Right lobe of liver (tissue), 6 donors: ENCODE data around the gene AQP3. TPM values are rescaled to one million over a fixed set of nuclear protein-coding genes. Genes with fewer than 3 reads are reported as not detected.

ENCODE experiments used
- ATAC-seq, 4 donors: fragments of 200-7000 bp; cut with Tn5 transposase; one replicate each; pipeline ENCODE4 v1.9.1; 2020; ENCODE audit warnings: mild to moderate bottlenecking in 4 of 4, moderate library complexity in 4 of 4
- DNase-seq, 3 donors: peaks; one replicate each; pipeline ENCODE4 v3.0.0-alpha.2; 2020
- H3K27ac ChIP-seq, 3 donors: fragments of 200-600 bp; one replicate each; pipeline ENCODE4 v1.8.0; 2022
- H3K27me3 ChIP-seq, 2 donors: fragments of 200-600 bp; one replicate each; pipeline ENCODE4 v1.8.0; 2022
- H3K36me3 ChIP-seq, 4 donors: fragments of 200-600 bp; sonication (generic) in 1 of 4; one replicate each; pipeline versions ENCODE4 v1.5.1 to v1.8.0; 2017 to 2022; ENCODE audit warnings: control low read depth in 1 of 4
- H3K4me1 ChIP-seq, 4 donors: fragments of 200-600 bp; sonication (generic) in 1 of 4; one replicate each; pipeline versions ENCODE4 v1.5.1 to v1.8.0; 2017 to 2022; ENCODE audit warnings: control low read depth in 1 of 4
- H3K4me3 ChIP-seq, 3 donors: fragments of 200-600 bp; one replicate each; pipeline ENCODE4 v1.8.0; 2022
- H3K9me3 ChIP-seq, 4 donors: fragments of 200-600 bp; sonication (generic) in 1 of 4; one replicate each; pipeline versions ENCODE4 v1.5.1 to v1.8.0; 2017 to 2022; ENCODE audit warnings: control low read depth in 1 of 4
- CTCF ChIP-seq, 4 donors: fragments of 200-600 bp in 3 of 4; fragments of 450-650 bp in 1 of 4; IDR thresholded peaks; one replicate each; pipeline versions ENCODE4 v1.5.1 to v1.8.0; 2016 to 2022; ENCODE audit warnings: antibody characterized with exemption in 4 of 4, mild to moderate bottlenecking in 2 of 4
- POLR2A ChIP-seq: fragments of 450-650 bp; IDR thresholded peaks from one replicate; pipeline ENCODE4 v1.6.1; 2017; ENCODE audit warnings: antibody characterized with exemption, mild to moderate bottlenecking
- WGBS: methylation state at CpG from one replicate; pipeline ENCODE4 v1.1.6; 2018; ENCODE audit warnings: low coverage, low lambda C conversion rate; ENCODE audit not compliant: insufficient coverage; ENCODE audit errors: missing lambda C conversion rate; 5-methylcytosine and 5-hydroxymethylcytosine counted together
- intact Hi-C, 2 donors: fragments of 100-400 bp; cut with DNase I; formaldehyde crosslinking; loops; one replicate each; pipeline versions ENCODE4 v1.11.2 to v1.14.1; 2022
- total RNA-seq, 6 experiments: library from RNA; depleted of rRNA in 2 of 6; stranded (reverse); fragments of >200 nt in 2 of 6; fragmentation: NEBNext Ultra II Directional in 3 of 6; extraction: Animal tissue kit (Norgen Biotek cat#: 25700) in 3 of 6; gene quantifications; one replicate each; pipeline versions ENCODE4 v1.1.0 to v1.2.4, GENCODE V29; 2016 to 2023
- donor health status: DM: no; HTN: yes; CAD: no.
- donor health status: DM: no; HTN: no; CAD: no.
- donor health status: DM: no; HTN: no; CAD: no.
- donor health status: DM: no; HTN: yes; CAD: no.
- donor health status: DM: no; HTN: yes; CAD: no.

Gene AQP3
- total RNA-seq, 6 experiments from 2014 or later: 49.7 to 158 (median 109) TPM

GRCh38 chr9:33465596-33466564 lies 18.5 kb upstream of the AQP3 start:
- DNase-seq (peak in 1 of 3 donors; percentile 38), ATAC-seq (no peak)
- TF ChIP-seq POLR2A (no peak), CTCF (IDR thresholded peaks at IDR 0.05) (no peak)
- H3K4me3 ChIP-seq: no peak overlapping the region
- H3K4me1 ChIP-seq: no peaks in the 10 kb centered on the region
- H3K27me3 ChIP-seq: no peaks in the 10 kb centered on the region
- H3K9me3 ChIP-seq: no peaks in the 10 kb centered on the region
- H3K27ac ChIP-seq: no peak overlapping the region
- intact Hi-C loops: loop anchor here in 1 of 2 donors (5.0 kb wide), 1 partner anchor 64 kb away; the partner anchor contains the start of gene AQP7
- WGBS: 97% methylated on average over 5 of the region's 27 CpGs
- H3K36me3 ChIP-seq: peaks cover 9 to 87% (median 41%) of the 10 kb centered on the region in 4 donors

DNA sequence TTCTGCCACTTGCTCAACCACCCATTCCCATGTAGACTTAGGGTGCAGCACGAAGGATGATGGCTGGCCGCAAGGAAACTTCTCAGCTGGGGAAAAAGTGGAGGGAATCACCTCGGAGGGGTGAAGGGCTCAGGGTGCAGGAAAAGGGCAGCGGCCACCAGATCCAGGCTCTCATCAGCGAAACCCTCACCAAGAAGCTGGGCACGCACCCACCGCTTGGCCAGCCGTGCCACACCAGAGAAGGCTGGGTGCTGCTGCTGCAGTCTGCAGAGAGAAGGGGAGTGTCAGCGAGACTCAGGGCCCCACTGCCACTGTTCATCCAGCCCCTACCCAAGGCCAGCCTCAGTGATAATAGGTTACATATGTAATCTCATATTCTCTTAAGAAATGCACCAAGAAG lies 17.7 kb upstream of the AQP3 start:
- no peak for TF ChIP-seq POLR2A
- no peak for TF ChIP-seq CTCF (IDR thresholded peaks at IDR 0.05)
- intact Hi-C loops: loop anchor here in 1 of 2 donors (5.0 kb wide), 1 partner anchor 63 kb away; the partner anchor contains the start of gene AQP7
- WGBS: 100% methylated on average over 2 of the region's 9 CpGs

DNA sequence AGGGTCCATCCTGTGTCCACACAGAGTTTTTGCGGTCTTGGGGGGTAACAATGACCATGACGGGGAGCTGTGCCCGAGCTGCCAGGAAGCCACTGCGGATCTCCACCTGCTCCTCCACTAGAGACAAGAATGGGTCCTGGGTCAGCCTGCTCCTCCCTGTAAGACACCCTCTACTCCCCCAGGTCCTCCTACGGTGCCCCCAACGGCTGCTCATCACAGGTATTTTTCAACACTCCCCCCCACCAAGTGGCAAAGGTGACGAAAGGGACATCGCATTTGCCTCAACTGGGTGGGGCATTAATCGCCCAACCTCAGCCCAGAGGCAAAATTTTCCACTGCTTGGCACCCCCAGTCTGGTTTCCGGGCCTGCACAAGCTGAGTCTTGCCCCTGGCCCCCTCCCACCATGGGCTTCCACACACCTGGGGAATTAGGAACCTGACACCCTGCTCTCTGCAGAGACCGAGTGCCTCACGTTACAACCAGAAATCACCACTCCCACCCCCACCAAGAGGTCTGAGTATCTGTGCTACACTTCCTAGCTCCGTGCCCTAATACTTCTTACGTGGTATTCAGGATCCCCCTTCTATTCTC lies 16.7 kb upstream of the AQP3 start:
- peak in 1 of 3 donors; percentile 35 for DNase-seq
- TF ChIP-seq POLR2A (no peak), CTCF (IDR thresholded peaks at IDR 0.05) (no peak)
- intact Hi-C loops: no loop called here

More for the DNA sequence above, 17.7 kb upstream of the AQP3 start:
- no peaks in the 10 kb centered on the region for H3K4me1 ChIP-seq
- no peaks in the 10 kb centered on the region for H3K27me3 ChIP-seq
- no peak overlapping the region for H3K4me3 ChIP-seq
- no peaks in the 10 kb centered on the region for H3K9me3 ChIP-seq
- DNase-seq (peak in 1 of 3 donors; percentile 38), ATAC-seq (no peak)
- H3K36me3 ChIP-seq: peaks cover 9 to 84% (median 40%) of the 10 kb centered on the region in 4 donors
- no peak overlapping the region for H3K27ac ChIP-seq

GRCh38 chr9:33463151-33463550 lies 15.8 kb upstream of the AQP3 start:
- peaks cover 9 to 65% (median 33%) of the 10 kb centered on the region in 4 donors for H3K36me3 ChIP-seq
- intact Hi-C loops: no loop called here
- TF ChIP-seq POLR2A: no peak
- TF ChIP-seq CTCF (IDR thresholded peaks at IDR 0.05): no peak
- no peaks in the 10 kb centered on the region for H3K9me3 ChIP-seq
- H3K27me3 ChIP-seq: no peaks in the 10 kb centered on the region
- no peak overlapping the region for H3K4me3 ChIP-seq
- 100% methylated on average over 1 of the region's 15 CpGs for WGBS
- H3K27ac ChIP-seq: no peak overlapping the region
- no peak for ATAC-seq
- no peaks in the 10 kb centered on the region for H3K4me1 ChIP-seq
- DNase-seq: no peak

More for the DNA sequence above, 16.7 kb upstream of the AQP3 start:
- 97% methylated on average over 6 of the region's 14 CpGs for WGBS
- no peaks in the 10 kb centered on the region for H3K9me3 ChIP-seq
- ATAC-seq: no peak
- peaks cover 9 to 75% (median 38%) of the 10 kb centered on the region in 4 donors for H3K36me3 ChIP-seq
- H3K27ac ChIP-seq: no peak overlapping the region
- H3K27me3 ChIP-seq: no peaks in the 10 kb centered on the region
- H3K4me1 ChIP-seq: no peaks in the 10 kb centered on the region
- H3K4me3 ChIP-seq: no peak overlapping the region
